ENCODE results near the gene SAMD4A.

Gene SAMD4A

GRCh38 chr14:54685286-54685845 is 118.4 kb downstream of the SAMD4A start:
- H3F3A ChIP-seq (ENCODE audit: insufficient read depth) = no peaks in the 10 kb centered on the region
- H3K9ac ChIP-seq (ENCODE audit: low read length) = no peak overlapping the region
- no peaks in the 10 kb centered on the region for H4K20me1 ChIP-seq (ENCODE audit: low read depth, low read length)
- no peak overlapping the region for H3K4me2 ChIP-seq (ENCODE audit: low read depth, low read length, poor library complexity, severe bottlenecking)
- no peaks in the 10 kb centered on the region for H3K9me3 ChIP-seq (ENCODE audit: insufficient read depth, low read length)
- H3K36me3 ChIP-seq (ENCODE audit: low read length) = no peaks in the 10 kb centered on the region
- TF ChIP-seq, protein P1, sequence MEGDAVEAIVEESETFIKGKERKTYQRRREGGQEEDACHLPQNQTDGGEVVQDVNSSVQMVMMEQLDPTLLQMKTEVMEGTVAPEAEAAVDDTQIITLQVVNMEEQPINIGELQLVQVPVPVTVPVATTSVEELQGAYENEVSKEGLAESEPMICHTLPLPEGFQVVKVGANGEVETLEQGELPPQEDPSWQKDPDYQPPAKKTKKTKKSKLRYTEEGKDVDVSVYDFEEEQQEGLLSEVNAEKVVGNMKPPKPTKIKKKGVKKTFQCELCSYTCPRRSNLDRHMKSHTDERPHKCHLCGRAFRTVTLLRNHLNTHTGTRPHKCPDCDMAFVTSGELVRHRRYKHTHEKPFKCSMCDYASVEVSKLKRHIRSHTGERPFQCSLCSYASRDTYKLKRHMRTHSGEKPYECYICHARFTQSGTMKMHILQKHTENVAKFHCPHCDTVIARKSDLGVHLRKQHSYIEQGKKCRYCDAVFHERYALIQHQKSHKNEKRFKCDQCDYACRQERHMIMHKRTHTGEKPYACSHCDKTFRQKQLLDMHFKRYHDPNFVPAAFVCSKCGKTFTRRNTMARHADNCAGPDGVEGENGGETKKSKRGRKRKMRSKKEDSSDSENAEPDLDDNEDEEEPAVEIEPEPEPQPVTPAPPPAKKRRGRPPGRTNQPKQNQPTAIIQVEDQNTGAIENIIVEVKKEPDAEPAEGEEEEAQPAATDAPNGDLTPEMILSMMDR (IDR thresholded peaks at IDR 0.05; ENCODE audit: insufficient read depth, low read length, poor library complexity, severe bottlenecking) = no peak
- no peak for TF ChIP-seq EZH2phosphoT487 (conservative IDR thresholded peaks at IDR 0.05; ENCODE audit: low read length)
- H3K9me2 ChIP-seq (replicated peaks; ENCODE audit: insufficient read depth, low read length) = no peaks in the 10 kb centered on the region
- H3K27ac ChIP-seq (ENCODE audit: low read depth, low read length) = no peak overlapping the region
- H3K27me3 ChIP-seq (ENCODE audit: low read length) = no peaks in the 10 kb centered on the region
- no peak overlapping the region for H2AFZ ChIP-seq (ENCODE audit: low read depth, low read length, severe bottlenecking)
- no peaks in the 10 kb centered on the region for H3K79me2 ChIP-seq (ENCODE audit: insufficient read depth, low read length)
- no peak overlapping the region for H3K4me3 ChIP-seq (ENCODE audit: insufficient read depth, low read length, poor library complexity, severe bottlenecking)

DNA sequence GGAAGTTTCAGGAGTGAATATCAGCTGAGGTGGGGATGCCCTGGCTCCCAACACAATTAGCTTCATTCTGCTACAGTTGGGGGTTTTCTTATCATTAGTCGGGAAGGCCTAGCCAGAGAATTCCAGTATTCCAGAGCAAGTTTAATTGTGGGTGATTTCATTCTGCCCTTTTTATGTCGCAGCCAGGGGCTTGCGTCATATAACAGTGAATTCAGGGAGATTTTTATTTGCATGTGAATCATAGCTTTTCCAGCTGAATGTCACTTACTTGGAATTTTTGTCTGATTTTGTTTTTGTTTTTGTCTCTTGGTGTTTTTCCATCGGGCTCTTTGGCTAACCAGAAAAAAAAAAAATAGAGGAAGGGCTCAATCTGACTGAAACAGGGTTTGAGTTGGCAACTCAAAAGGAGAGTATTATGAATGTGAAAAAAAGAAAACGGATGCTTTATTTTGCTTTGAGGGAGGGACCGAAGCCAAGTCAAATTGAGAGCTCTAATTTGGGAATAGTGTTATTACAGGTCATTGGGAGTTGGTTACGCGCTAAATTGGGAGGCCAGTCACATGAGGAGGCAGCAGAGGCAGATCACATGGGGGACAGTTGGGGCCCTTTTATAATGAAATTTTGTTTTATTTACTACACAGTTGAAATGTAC is 119.4 kb downstream of the SAMD4A start:
- Histone ChIP-seq H4K20me1 (ENCODE audit: low read depth, low read length) (no peaks in the 10 kb centered on the region), H3K9me2 (replicated peaks; ENCODE audit: insufficient read depth, low read length) (no peaks in the 10 kb centered on the region), H3K4me3 (ENCODE audit: insufficient read depth, low read length, poor library complexity, severe bottlenecking) (no peak overlapping the region), H3K9me3 (ENCODE audit: insufficient read depth, low read length) (no peaks in the 10 kb centered on the region), H3K9ac (ENCODE audit: low read length) (no peak overlapping the region), H3F3A (ENCODE audit: insufficient read depth) (no peaks in the 10 kb centered on the region), H3K27me3 (ENCODE audit: low read length) (no peaks in the 10 kb centered on the region), H3K27ac (ENCODE audit: low read depth, low read length) (no peak overlapping the region), H3K36me3 (ENCODE audit: low read length) (no peaks in the 10 kb centered on the region), H3K79me2 (ENCODE audit: insufficient read depth, low read length) (no peaks in the 10 kb centered on the region), H2AFZ (ENCODE audit: low read depth, low read length, severe bottlenecking) (no peak overlapping the region), H3K4me2 (ENCODE audit: low read depth, low read length, poor library complexity, severe bottlenecking) (no peak overlapping the region)
- TF ChIP-seq, protein P1 (IDR thresholded peaks at IDR 0.05; ENCODE audit: insufficient read depth, low read length, poor library complexity, severe bottlenecking) = no peak
- no peak for TF ChIP-seq EZH2phosphoT487 (conservative IDR thresholded peaks at IDR 0.05; ENCODE audit: low read length)

DNA sequence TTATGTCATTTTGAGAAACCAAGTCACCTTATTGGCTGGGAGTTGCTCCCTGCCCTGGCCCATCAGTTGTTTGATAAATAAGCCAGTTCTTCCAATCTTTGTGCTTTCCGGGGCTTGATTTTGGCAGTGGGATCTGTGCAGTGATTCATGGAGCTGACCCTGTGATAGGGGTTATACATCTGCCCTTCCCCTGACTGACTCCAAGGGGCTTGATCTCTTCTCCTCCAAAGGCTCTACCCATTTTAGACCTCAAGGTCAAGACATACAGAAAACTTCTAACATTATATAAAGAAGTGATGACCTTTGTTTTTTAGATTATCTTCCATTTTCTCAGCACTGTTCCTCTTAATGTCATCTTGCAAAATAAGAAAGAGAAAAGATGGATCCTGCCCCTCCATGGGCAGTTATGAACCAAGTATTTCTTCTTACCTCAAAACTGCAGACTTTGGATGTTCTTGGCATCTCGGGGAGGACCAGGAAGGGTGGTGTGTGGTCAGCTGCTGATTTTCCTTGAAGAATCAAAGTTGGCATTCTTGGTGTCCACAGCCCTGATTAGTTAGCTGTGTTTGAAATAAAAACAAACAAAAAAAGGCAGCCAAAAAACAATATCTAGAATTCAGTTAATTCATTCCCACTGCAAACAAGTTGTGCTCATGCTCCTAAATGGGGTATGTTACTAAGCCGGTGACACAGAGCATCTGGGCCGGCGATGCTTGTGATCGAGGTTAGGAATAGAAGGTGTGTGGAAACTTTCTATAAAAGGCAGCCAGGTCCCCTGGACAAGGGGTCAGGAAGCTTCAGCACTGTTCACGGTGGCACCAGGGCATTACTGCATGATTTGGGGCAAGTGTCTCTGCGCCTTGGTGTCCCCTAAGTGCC is 120.2 kb downstream of the SAMD4A start:
- no peaks in the 10 kb centered on the region for H3K9me2 ChIP-seq (replicated peaks; ENCODE audit: insufficient read depth, low read length)
- TF ChIP-seq EZH2phosphoT487 (conservative IDR thresholded peaks at IDR 0.05; ENCODE audit: low read length) = no peak
- TF ChIP-seq, protein P1 (IDR thresholded peaks at IDR 0.05; ENCODE audit: insufficient read depth, low read length, poor library complexity, severe bottlenecking) = no peak
- H3K4me3 ChIP-seq (ENCODE audit: insufficient read depth, low read length, poor library complexity, severe bottlenecking) = no peak overlapping the region
- no peaks in the 10 kb centered on the region for H3K27me3 ChIP-seq (ENCODE audit: low read length)
- H3K36me3 ChIP-seq (ENCODE audit: low read length) = no peaks in the 10 kb centered on the region
- no peak overlapping the region for H3K4me2 ChIP-seq (ENCODE audit: low read depth, low read length, poor library complexity, severe bottlenecking)
- H4K20me1 ChIP-seq (ENCODE audit: low read depth, low read length) = no peaks in the 10 kb centered on the region
- H3F3A ChIP-seq (ENCODE audit: insufficient read depth) = no peaks in the 10 kb centered on the region
- no peaks in the 10 kb centered on the region for H3K79me2 ChIP-seq (ENCODE audit: insufficient read depth, low read length)
- H3K27ac ChIP-seq (ENCODE audit: low read depth, low read length) = no peak overlapping the region
- no peak overlapping the region for H2AFZ ChIP-seq (ENCODE audit: low read depth, low read length, severe bottlenecking)
- H3K9me3 ChIP-seq (ENCODE audit: insufficient read depth, low read length) = no peaks in the 10 kb centered on the region
- no peak overlapping the region for H3K9ac ChIP-seq (ENCODE audit: low read length)

Data from SU-DHL-6 (cell line).